K562 (cell line): ENCODE results near the gene TMEM184C. TPM values are rescaled to one million over a fixed set of nuclear protein-coding genes. Genes with fewer than 3 reads are reported as not detected.
A peak's percentile ranks its signal among the peaks of the same experiment; 100 is the strongest.

Source experiments
- EHMT2 ChIP-seq: fragments of 450-650 bp; IDR thresholded peaks from 2 replicates; pipeline ENCODE4 v1.6.1; 2018; ENCODE audit warnings: antibody characterized with exemption
- HOXB6 ChIP-seq: fragments of 250-450 bp; sonication (Bioruptor Pico); IDR thresholded peaks from 2 replicates; pipeline ENCODE4 v1.5.1; 2022; ENCODE audit warnings: mild to moderate bottlenecking, borderline replicate concordance
- IFI16 ChIP-seq: fragments of 250-450 bp; sonication (Bioruptor Pico); IDR thresholded peaks from 2 replicates; pipeline ENCODE4 v2.1.2; 2022; ENCODE audit warnings: mild to moderate bottlenecking, inconsistent platforms
- MXI1 ChIP-seq: IDR thresholded peaks from 2 replicates; pipeline ENCODE4 v1.6.1; 2011; ENCODE audit warnings: low read depth, mild to moderate bottlenecking, improper control_type of control experiment, low read length
- POLR2AphosphoS5 ChIP-seq: IDR thresholded peaks from 2 replicates; pipeline ENCODE4 v1.6.1; 2011; ENCODE audit warnings: mild to moderate bottlenecking, low read depth, low read length, moderate library complexity; ENCODE audit not compliant: control insufficient read depth, insufficient read depth
- POLR2G ChIP-seq: fragments of 200-400 bp; formaldehyde crosslinking; IDR thresholded peaks from 2 replicates; pipeline ENCODE4 v1.6.1; 2017; ENCODE audit warnings: low read depth, mild to moderate bottlenecking, antibody characterized with exemption, low read length, moderate library complexity
- SMAD3 ChIP-seq: fragments of 450-650 bp; formaldehyde crosslinking; conservative IDR thresholded peaks from 2 replicates; pipeline ENCODE4 v1.4.0; 2020; ENCODE audit warnings: mild to moderate bottlenecking
- ZNF583 ChIP-seq: fragments of 250-450 bp; sonication (Bioruptor Pico); IDR thresholded peaks from 2 replicates; pipeline ENCODE4 v1.4.0; 2020
- ZNF76 ChIP-seq: fragments of 250-450 bp; sonication (Bioruptor Pico); IDR thresholded peaks from 2 replicates; pipeline ENCODE4 v1.4.0; 2020; ENCODE audit warnings: mild to moderate bottlenecking, moderate library complexity, borderline replicate concordance
- ZSCAN32 ChIP-seq: fragments of 450-650 bp; formaldehyde crosslinking; IDR thresholded peaks from 2 replicates; pipeline ENCODE4 v1.4.0; 2020; ENCODE audit warnings: mild to moderate bottlenecking, moderate library complexity
- polyA plus RNA-seq, 8 experiments: library from polyadenylated mRNA; depleted of rRNA in 4 of 8; stranded (reverse) in 5 of 8; unstranded in 3 of 8; fragments of >200 nt; fragmentation: Nextera tagmentation in 2 of 8; fragmentation: Illumina TruSeq in 1 of 8; extraction: Ambion mirVana in 2 of 8; extraction: Trizol in 1 of 8; gene quantifications; 2 replicates each; pipeline versions ENCODE4 v1.2.1 to v1.2.3, GENCODE V29; 2011 to 2014; ENCODE audit warnings: inconsistent platforms in 1 of 8, missing spikeins in 1 of 8
- total RNA-seq, 7 experiments: library from RNA; depleted of rRNA in 6 of 7; stranded (reverse); fragments of >200 nt in 6 of 7; fragmentation: Illumina TruSeq in 2 of 7; extraction: Trizol in 2 of 7; gene quantifications; 2 replicates each; pipeline versions ENCODE4 v1.2.1 to v1.2.3, GENCODE V29; 2011 to 2021; ENCODE audit warnings: low replicate concordance in 1 of 7
- TF ChIP-seq, protein P1 (sequence below), 3 experiments: fragments of 200-800 bp in 1 of 3; sonication (Bioruptor generic) in 1 of 3; sonication (generic) in 1 of 3; formaldehyde crosslinking in 1 of 3; IDR thresholded peaks; 2 replicates each; pipeline versions ENCODE4 v1.6.1 to v1.8.0; 2016 to 2022; ENCODE audit warnings: mild to moderate bottlenecking in 2 of 3, missing compliant biosample characterization in 2 of 3, missing genetic modification characterization in 2 of 3, missing genetic modification reagents in 1 of 3
- TF ChIP-seq, protein P2 (sequence below): fragments of 450-650 bp; IDR thresholded peaks from 2 replicates; pipeline ENCODE4 v1.6.1; 2017; ENCODE audit warnings: mild to moderate bottlenecking, moderate library complexity
- TF ChIP-seq, protein P3 (sequence below): fragments of 450-650 bp; formaldehyde crosslinking; conservative IDR thresholded peaks from 2 replicates; pipeline ENCODE4 v1.4.0; 2022; ENCODE audit warnings: mild to moderate bottlenecking, missing genetic modification characterization
- TF ChIP-seq, protein P4 (sequence below): fragments of 450-650 bp; conservative IDR thresholded peaks from 2 replicates; pipeline ENCODE4 v1.6.1; 2016; ENCODE audit warnings: missing genetic modification characterization, low read depth, mild to moderate bottlenecking, control low read depth, missing compliant biosample characterization
- TF ChIP-seq, protein P5 (sequence below): fragments of 150-350 bp; conservative IDR thresholded peaks from 2 replicates; pipeline ENCODE4 v1.6.1; 2014; ENCODE audit warnings: low read length
- TF ChIP-seq, protein P6 (sequence below): fragments of 200-800 bp; sonication (Bioruptor generic); IDR thresholded peaks from 2 replicates; pipeline ENCODE4 v1.6.1; 2017; ENCODE audit warnings: missing genetic modification characterization, missing compliant biosample characterization

The TMEM184C gene
- total and polyA plus RNA-seq, 9 of the 15 experiments (the other 6 are each of a cell fraction or from before 2014, with no cell fraction given) = 3.9 to 24.2 (median 18.2) TPM

DNA sequence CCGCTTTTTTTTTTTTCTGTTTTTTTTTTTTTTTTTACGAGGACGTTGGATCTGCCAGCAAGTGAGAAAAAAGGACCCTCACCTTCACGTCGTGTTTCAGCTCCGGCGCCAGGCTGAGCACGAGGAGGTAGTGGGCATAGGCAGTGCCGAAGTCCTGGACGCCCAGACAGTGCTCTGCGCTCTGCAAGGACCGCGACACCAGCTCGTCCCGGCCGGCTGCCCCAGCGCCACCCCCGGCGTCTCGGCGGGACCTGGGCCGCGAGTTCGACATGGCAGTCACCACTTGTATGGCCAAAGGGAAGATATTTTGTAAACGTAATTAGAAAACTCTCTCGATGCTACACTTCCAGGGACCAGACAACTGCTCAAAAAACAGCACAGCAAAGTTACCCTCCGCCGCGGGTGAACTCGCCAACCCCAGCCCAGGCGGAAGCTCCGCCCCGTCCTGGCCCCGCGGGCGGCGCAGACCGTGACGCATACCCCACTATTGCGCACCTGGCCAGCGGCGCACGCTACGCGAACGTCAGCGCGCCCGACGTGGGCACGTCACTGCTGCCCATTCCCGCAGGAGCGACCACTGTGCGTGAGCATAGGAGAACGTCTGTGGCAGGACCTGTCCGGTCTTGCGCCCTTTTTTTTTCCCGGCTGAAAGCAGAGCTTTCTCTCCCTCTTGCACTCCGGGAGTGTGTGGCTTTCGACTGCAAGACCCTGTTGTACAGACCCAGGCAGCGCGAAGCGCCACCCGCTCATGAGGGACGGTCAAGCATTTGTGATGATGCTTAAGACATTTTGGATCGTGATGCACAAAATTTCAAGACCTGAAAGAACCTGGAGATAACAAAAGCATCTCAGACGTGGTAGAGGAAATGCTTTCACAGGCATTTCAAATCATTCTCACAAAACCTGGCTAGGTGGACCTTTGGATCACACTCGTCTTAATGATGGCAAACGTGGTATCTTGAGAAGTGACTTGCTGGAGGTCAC is 66.8 kb downstream of the TMEM184C start, which contains the start of gene PRMT9 (continued):
- TF ChIP-seq, protein P1, sequence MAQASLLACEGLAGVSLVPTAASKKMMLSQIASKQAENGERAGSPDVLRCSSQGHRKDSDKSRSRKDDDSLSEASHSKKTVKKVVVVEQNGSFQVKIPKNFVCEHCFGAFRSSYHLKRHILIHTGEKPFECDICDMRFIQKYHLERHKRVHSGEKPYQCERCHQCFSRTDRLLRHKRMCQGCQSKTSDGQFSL (CRISPR knock-in tag; IDR thresholded peaks at IDR 0.05) = no peak
- TF ChIP-seq, protein P1 (tag; IDR thresholded peaks at IDR 0.05) = no peak
- TF ChIP-seq, protein P2, sequence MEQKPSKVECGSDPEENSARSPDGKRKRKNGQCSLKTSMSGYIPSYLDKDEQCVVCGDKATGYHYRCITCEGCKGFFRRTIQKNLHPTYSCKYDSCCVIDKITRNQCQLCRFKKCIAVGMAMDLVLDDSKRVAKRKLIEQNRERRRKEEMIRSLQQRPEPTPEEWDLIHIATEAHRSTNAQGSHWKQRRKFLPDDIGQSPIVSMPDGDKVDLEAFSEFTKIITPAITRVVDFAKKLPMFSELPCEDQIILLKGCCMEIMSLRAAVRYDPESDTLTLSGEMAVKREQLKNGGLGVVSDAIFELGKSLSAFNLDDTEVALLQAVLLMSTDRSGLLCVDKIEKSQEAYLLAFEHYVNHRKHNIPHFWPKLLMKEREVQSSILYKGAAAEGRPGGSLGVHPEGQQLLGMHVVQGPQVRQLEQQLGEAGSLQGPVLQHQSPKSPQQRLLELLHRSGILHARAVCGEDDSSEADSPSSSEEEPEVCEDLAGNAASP = no peak
- TF ChIP-seq HOXB6 (CRISPR knock-in tag) (no peak), POLR2G (peak; percentile 94), EHMT2 (no peak), ZSCAN32 (CRISPR knock-in tag) (no peak), ZNF583 (no peak), POLR2AphosphoS5 (peak; percentile 88), SMAD3 (no peak), MXI1 (no peak), ZNF76 (CRISPR knock-in tag) (no peak), IFI16 (no peak)
- TF ChIP-seq, protein P3, sequence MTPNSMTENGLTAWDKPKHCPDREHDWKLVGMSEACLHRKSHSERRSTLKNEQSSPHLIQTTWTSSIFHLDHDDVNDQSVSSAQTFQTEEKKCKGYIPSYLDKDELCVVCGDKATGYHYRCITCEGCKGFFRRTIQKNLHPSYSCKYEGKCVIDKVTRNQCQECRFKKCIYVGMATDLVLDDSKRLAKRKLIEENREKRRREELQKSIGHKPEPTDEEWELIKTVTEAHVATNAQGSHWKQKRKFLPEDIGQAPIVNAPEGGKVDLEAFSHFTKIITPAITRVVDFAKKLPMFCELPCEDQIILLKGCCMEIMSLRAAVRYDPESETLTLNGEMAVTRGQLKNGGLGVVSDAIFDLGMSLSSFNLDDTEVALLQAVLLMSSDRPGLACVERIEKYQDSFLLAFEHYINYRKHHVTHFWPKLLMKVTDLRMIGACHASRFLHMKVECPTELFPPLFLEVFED (CRISPR knock-in tag) = no peak
- TF ChIP-seq, protein P4, sequence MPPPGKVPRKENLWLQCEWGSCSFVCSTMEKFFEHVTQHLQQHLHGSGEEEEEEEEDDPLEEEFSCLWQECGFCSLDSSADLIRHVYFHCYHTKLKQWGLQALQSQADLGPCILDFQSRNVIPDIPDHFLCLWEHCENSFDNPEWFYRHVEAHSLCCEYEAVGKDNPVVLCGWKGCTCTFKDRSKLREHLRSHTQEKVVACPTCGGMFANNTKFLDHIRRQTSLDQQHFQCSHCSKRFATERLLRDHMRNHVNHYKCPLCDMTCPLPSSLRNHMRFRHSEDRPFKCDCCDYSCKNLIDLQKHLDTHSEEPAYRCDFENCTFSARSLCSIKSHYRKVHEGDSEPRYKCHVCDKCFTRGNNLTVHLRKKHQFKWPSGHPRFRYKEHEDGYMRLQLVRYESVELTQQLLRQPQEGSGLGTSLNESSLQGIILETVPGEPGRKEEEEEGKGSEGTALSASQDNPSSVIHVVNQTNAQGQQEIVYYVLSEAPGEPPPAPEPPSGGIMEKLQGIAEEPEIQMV (tag) = no peak
- TF ChIP-seq, protein P5, sequence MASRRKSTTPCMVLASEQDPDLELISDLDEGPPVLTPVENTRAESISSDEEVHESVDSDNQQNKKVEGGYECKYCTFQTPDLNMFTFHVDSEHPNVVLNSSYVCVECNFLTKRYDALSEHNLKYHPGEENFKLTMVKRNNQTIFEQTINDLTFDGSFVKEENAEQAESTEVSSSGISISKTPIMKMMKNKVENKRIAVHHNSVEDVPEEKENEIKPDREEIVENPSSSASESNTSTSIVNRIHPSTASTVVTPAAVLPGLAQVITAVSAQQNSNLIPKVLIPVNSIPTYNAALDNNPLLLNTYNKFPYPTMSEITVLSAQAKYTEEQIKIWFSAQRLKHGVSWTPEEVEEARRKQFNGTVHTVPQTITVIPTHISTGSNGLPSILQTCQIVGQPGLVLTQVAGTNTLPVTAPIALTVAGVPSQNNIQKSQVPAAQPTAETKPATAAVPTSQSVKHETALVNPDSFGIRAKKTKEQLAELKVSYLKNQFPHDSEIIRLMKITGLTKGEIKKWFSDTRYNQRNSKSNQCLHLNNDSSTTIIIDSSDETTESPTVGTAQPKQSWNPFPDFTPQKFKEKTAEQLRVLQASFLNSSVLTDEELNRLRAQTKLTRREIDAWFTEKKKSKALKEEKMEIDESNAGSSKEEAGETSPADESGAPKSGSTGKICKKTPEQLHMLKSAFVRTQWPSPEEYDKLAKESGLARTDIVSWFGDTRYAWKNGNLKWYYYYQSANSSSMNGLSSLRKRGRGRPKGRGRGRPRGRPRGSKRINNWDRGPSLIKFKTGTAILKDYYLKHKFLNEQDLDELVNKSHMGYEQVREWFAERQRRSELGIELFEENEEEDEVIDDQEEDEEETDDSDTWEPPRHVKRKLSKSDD = 0 out of 2 replicates have a peak, but pooled peaks have one; percentile 22
- TF ChIP-seq, protein P6, sequence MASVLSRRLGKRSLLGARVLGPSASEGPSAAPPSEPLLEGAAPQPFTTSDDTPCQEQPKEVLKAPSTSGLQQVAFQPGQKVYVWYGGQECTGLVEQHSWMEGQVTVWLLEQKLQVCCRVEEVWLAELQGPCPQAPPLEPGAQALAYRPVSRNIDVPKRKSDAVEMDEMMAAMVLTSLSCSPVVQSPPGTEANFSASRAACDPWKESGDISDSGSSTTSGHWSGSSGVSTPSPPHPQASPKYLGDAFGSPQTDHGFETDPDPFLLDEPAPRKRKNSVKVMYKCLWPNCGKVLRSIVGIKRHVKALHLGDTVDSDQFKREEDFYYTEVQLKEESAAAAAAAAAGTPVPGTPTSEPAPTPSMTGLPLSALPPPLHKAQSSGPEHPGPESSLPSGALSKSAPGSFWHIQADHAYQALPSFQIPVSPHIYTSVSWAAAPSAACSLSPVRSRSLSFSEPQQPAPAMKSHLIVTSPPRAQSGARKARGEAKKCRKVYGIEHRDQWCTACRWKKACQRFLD (CRISPR knock-in tag) = no peak
